ENCODE measurements around the gene OPHN1.
"Not testable (repeated sequence)": the region's sequence is repeated elsewhere in the genome, so short reads cannot be mapped to it uniquely, and the experiment has no call there.

Gene OPHN1

DNA sequence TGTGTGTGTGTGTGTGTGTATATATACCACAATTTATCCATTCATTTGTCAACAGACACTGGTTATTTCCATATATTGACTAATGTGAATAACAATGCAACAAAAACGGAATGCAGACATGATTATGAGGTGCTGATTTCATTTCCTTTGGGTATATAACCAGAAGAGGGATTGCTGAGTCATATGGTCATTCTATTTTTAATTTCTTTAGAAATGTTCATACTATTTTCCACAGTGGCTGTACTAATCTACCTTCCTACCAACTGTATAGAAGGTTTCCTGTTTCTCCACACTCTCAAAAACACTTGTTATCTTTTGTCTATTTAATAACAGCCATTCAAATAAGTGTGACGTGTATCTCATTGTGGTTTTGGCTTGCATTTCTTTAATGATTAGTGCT, 269.9 kb downstream of the OPHN1 start:
- DNase-seq (ENCODE audit: low read depth, low spot score) = no peak

- no peak for DNase-seq (ENCODE audit: low read depth, low spot score)
Observed at GRCh38 chrX:68147848-68148247, 285.4 kb downstream of the OPHN1 start.

DNA sequence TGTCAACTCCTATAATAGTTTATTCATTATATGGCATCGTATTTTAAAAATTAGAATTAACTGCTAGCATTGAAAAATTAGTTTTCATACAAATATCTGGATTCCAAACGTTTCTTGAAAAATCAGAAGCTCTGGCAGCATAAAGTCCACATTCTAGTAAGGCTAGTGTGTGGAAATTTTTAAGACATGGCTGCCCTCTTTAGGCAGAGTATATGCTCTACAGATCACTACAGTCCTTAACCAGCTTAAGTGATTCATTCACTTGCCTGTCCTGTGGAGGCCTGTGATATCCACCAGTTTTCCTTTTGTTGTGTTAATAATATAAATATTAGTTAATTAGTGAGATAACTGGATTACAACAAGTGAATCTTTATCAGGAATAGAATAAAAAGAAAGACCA, 287.2 kb downstream of the OPHN1 start:
- peak; percentile 3 for DNase-seq (ENCODE audit: low read depth, low spot score)

GRCh38 chrX:68139791-68140190, 293.5 kb downstream of the OPHN1 start:
- no peak for DNase-seq (ENCODE audit: low read depth, low spot score)

DNA sequence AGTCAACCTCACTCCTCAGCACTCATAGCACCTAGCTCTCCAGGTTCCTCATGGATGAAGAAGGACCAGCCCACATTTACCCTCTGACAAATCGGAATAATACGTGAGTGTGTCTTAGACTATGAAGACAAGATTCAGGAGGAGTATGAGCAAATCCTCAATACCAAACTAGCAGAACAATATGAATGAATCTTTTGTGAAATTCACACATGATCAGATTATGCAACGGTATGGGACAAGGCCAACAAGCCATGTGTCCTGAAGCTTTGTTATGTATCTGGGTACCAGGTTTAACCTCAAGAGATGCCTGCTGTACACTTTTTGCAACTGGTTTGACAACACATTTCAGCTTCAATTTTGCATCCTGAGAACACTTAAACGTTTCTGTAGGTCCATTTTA, 300.1 kb downstream of the OPHN1 start:
- no peak for DNase-seq (ENCODE audit: low read depth, low spot score)

DNA sequence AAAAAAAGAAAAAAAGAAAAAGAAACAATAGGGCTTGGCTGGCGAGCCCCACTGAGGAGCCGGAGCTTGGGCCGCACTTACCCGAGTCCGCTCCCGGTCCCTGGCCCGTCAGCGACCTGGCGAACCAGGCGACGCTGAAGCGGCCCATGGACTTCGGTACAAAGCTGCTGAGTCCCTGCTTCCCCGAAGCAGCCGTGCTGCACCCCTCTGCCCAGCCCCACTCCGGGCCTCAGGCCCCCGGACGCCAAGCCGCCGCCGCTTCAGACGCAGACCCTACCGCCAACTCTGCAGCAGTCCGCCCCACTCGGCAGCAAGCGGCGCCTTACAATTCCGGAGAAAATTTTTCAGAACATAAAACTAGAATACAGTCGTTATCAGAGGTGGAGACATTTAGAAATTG, 300.5 kb downstream of the OPHN1 start:
- DNase-seq (ENCODE audit: low read depth, low spot score) = no peak

- no peak for DNase-seq (ENCODE audit: low read depth, low spot score)
Observed at GRCh38 chrX:68121835-68122234, 311.5 kb downstream of the OPHN1 start.

GRCh38 chrX:68121371-68121770, 311.9 kb downstream of the OPHN1 start:
- no peak for DNase-seq (ENCODE audit: low read depth, low spot score)

- no peak for DNase-seq (ENCODE audit: low read depth, low spot score)
Observed at GRCh38 chrX:68115371-68115770, 317.9 kb downstream of the OPHN1 start.

GRCh38 chrX:68114573-68115129, 318.6 kb downstream of the OPHN1 start:
- no peak for DNase-seq (ENCODE audit: low read depth, low spot score)

GRCh38 chrX:68113837-68114572, 319.3 kb downstream of the OPHN1 start:
- DNase-seq (ENCODE audit: low read depth, low spot score) = no peak

DNA sequence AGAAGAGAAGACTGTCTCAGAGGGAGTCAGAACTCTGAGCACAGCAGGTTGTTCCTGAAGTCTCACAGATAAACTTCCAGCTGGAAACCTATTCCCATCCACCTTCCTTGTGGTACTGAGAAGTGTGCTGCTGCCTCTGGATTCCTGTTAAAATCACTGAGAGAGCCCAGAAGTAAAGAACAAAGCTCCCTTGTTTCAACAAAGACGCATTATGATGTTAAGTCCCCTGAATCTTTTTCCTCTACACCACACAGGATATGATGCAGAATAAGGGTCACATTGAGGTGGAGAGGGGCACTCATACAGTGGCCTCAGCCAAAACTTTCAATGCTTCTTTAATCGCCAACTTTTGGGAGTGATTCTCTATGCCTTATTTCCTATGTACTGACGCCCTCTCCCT, 321.0 kb downstream of the OPHN1 start:
- DNase-seq (ENCODE audit: low read depth, low spot score) = no peak

DNA sequence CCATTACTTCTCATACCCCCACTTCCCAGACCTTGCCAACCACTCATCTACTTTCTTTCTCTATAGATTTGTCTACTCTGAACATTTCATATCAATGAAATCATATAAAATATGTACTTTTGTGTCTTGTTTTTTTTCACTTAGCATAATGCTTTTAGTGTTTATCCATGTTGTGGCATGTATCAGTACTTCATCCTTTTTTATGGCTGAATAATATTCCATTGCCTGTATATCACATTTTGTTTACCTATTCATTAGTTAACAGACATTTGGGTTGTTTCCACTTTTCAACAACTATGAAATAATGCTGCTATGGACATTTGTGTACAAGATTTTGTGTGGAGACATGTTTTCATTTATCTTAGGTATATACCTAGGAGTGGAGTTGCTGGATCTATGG, 324.1 kb downstream of the OPHN1 start:
- DNase-seq (ENCODE audit: low read depth, low spot score) = no peak

GRCh38 chrX:68098431-68098830, 334.9 kb downstream of the OPHN1 start:
- no peak for DNase-seq (ENCODE audit: low read depth, low spot score)

- DNase-seq (ENCODE audit: low read depth, low spot score) = no peak
Observed at GRCh38 chrX:68090266-68090665, 343.0 kb downstream of the OPHN1 start.

GRCh38 chrX:68087526-68087925, 345.8 kb downstream of the OPHN1 start:
- DNase-seq (ENCODE audit: low read depth, low spot score) = no peak

DNA sequence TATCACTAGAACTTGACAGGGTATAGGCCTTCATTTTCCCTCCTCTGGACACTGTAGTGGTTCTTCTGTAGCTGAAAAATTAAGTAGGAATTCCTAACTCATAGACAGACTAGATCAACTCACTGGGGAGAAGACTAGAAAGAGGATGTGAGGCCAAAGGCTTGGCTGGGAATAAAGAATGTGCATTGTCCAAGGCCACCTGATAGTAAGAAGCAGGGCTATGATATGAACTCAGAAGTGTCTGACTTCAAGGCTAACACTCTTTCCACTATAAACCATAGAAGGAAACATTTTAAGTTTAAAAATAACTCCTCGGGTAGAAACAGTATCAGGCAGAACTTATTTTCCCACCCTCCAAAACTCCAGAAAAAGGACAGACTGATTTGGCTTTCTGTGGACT, 346.6 kb downstream of the OPHN1 start:
- DNase-seq (ENCODE audit: low read depth, low spot score) = no peak

DNA sequence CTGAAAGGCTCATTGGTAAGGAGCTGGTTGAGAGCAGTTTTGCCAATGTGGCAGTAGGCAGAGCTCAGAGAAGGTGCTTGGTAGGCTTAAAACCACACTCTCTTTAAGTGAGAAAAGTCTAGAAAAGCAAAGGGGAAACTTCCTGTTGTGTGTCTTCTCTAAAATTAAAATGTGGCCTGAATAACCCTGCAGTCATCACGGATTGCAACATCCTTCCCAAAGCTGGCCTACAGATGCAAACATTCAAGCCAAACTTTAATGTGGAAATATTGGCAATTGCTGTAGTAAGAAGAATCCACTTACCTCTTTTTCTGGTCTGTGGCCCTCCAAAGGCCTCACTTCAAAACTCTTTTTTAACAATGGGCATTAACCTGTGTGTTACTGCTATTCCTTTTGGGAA, 348.5 kb downstream of the OPHN1 start:
- DNase-seq (ENCODE audit: low read depth, low spot score) = no peak

GRCh38 chrX:68083510-68083909, 349.8 kb downstream of the OPHN1 start:
- DNase-seq (ENCODE audit: low read depth, low spot score) = no peak

DNA sequence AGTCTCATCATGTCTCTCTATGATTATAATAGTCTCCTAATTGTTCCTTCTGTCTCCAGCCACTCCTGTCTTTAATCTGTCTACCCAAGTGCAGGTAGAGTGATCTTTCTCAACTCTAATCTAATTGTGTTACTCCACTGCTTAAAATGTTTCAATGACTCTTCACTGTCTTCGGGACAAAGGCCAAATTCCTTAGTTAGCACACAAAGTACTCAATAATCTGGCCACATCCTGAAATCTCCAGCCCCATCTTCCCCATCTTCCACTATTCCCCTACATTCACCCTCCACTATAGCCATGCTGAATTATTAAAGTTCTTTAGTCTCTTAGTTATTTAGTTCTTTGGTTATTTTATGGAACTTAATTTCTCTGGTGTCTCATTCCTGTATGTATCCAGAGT, 353.3 kb downstream of the OPHN1 start:
- DNase-seq (ENCODE audit: low read depth, low spot score) = no peak

DNA sequence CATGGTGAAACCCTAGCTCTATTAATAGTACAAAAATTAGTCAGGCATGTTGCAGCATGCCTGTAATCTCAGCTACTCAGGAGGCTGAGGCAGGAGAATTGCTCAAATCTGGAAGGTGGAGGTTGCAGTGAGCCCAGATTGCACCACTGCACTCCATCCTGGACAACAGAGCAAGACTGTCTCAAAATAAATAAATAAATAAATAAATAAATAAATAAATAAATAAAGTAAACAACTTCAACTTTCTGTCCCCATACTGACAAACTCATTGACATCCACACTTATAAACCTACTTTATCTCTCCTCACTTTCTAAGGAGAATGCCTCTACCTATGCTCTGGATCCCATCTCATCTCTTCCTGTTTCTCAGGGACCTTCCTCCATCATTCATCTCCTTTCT, 354.5 kb downstream of the OPHN1 start:
- DNase-seq (ENCODE audit: low read depth, low spot score) = not testable (repeated sequence)

- no peak for DNase-seq (ENCODE audit: low read depth, low spot score)
Observed at GRCh38 chrX:68077378-68077777, 355.9 kb downstream of the OPHN1 start.

DNA sequence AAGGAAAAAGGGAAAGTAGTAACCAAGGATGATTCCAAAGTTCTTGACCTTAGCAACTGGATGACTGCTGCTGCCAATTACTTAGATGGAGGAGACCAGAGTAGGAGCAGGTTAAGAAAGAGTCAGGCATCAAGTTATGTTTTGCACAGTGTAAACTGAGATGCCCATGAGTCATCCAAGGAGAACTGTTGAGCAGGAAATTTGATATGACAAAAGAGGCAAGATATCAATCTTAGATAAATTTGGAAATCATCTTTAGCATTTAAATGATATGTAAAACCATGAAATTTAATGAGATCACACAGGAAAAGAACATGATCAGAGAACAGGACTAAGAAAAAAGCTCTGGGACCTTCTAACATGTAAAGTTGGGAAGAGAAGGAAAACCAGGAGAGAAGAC, 361.3 kb downstream of the OPHN1 start:
- no peak for DNase-seq (ENCODE audit: low read depth, low spot score)

GRCh38 chrX:68070119-68070518, 363.2 kb downstream of the OPHN1 start:
- not testable (repeated sequence) for DNase-seq (ENCODE audit: low read depth, low spot score)
